ENCODE measurements around the gene AXIN1.
"Not testable (repeated sequence)": the region's sequence is repeated elsewhere in the genome, so short reads cannot be mapped to it uniquely, and the experiment has no call there.

Gene AXIN1

GRCh38 chr16:352547-353403 is at the start of gene AXIN1:
Gene AXIN1, minus strand, starts transcription at chr16:352723. Its CDS starts 5,698 bp downstream, at chr16:347025.
- in situ Hi-C loops (cut with MboI; ENCODE audit: low sequenced_read_pairs), result no loop called here

GRCh38 chr16:401468-402348 is 49.2 kb upstream of the AXIN1 start, which contains the start of gene DECR2:
Gene DECR2, plus strand, starts transcription at chr16:401885. Its CDS starts 79 bp downstream, at chr16:401964.
- in situ Hi-C loops (cut with MboI; ENCODE audit: low sequenced_read_pairs), result no loop called here

GRCh38 chr16:400061-400591 is 47.6 kb upstream of the AXIN1 start:
- in situ Hi-C loops (cut with MboI; ENCODE audit: low sequenced_read_pairs), result no loop called here

GRCh38 chr16:399340-400019 is 47.0 kb upstream of the AXIN1 start:
- in situ Hi-C loops (cut with MboI; ENCODE audit: low sequenced_read_pairs), result no loop called here

GRCh38 chr16:398561-399339 is 46.2 kb upstream of the AXIN1 start:
- in situ Hi-C loops (cut with MboI; ENCODE audit: low sequenced_read_pairs), result no loop called here

- in situ Hi-C loops (cut with MboI; ENCODE audit: low sequenced_read_pairs), result no loop called here
Measured at GRCh38 chr16:397736-398332, 45.3 kb upstream of the AXIN1 start.

GRCh38 chr16:397135-397661 is 44.7 kb upstream of the AXIN1 start, which contains the start of gene NME4:
Gene NME4, plus strand, starts transcription at chr16:397199. Its CDS starts 24 bp downstream, at chr16:397223.
- in situ Hi-C loops (cut with MboI; ENCODE audit: low sequenced_read_pairs), result no loop called here

GRCh38 chr16:396605-397004 is 44.1 kb upstream of the AXIN1 start:
- in situ Hi-C loops (cut with MboI; ENCODE audit: low sequenced_read_pairs), result no loop called here

- in situ Hi-C loops (cut with MboI; ENCODE audit: low sequenced_read_pairs), result no loop called here
Measured at GRCh38 chr16:396199-396598, 43.7 kb upstream of the AXIN1 start.

- in situ Hi-C loops (cut with MboI; ENCODE audit: low sequenced_read_pairs), result no loop called here
Measured at GRCh38 chr16:392450-393030, 40.0 kb upstream of the AXIN1 start.

GRCh38 chr16:391885-392335 is 39.4 kb upstream of the AXIN1 start:
- in situ Hi-C loops (cut with MboI; ENCODE audit: low sequenced_read_pairs), result no loop called here

- in situ Hi-C loops (cut with MboI; ENCODE audit: low sequenced_read_pairs), result no loop called here
Measured at GRCh38 chr16:389352-389751, 36.8 kb upstream of the AXIN1 start.

GRCh38 chr16:387761-388666 is 35.5 kb upstream of the AXIN1 start:
- in situ Hi-C loops (cut with MboI; ENCODE audit: low sequenced_read_pairs), result not testable (repeated sequence)

GRCh38 chr16:386641-387156 is 34.2 kb upstream of the AXIN1 start:
- in situ Hi-C loops (cut with MboI; ENCODE audit: low sequenced_read_pairs), result no loop called here

GRCh38 chr16:383326-384051 is 31.0 kb upstream of the AXIN1 start:
- in situ Hi-C loops (cut with MboI; ENCODE audit: low sequenced_read_pairs), result no loop called here

GRCh38 chr16:381789-382717 is 29.5 kb upstream of the AXIN1 start, which contains the start of gene PGAP6:
Gene PGAP6, minus strand, starts transcription at chr16:381978. Its CDS starts 157 bp downstream, at chr16:381821.
- in situ Hi-C loops (cut with MboI; ENCODE audit: low sequenced_read_pairs), result no loop called here
